K562 (cell line): ENCODE data around the gene ABI3BP. TPM values are rescaled to one million over a fixed set of nuclear protein-coding genes. Genes with fewer than 3 reads are reported as not detected.

ENCODE experiments used
- ATAC-seq: fragments of 200-7000 bp; cut with Tn5 transposase; 3 replicates; pipeline ENCODE4 v1.9.1; 2020; ENCODE audit warnings: moderate library complexity
- BruUV-seq: library from RNA; stranded (reverse); fragments of 400-500 nt; replicated peaks from 2 replicates; lab custom pipeline; 2021; lab: Mats Ljungman, UMichigan
- CTCF ChIA-PET: fragments of 300-600 bp; formaldehyde crosslinking; extraction: SDS; loops from one replicate; lab custom pipeline; 2021; ENCODE audit warnings: low intra/inter-chr PET ratio; lab: Yijun Ruan, JAX
- POLR2A ChIA-PET: fragments of 300-600, 350-650 bp; sonication (Branson Sonifier 250); formaldehyde crosslinking; extraction: SDS; loops from one replicate; lab custom pipeline; 2021; ENCODE audit warnings: antibody characterized with exemption, inconsistent platforms; lab: Yijun Ruan, JAX
- DNase-seq, 4 experiments: peaks; one replicate each; pipeline versions ENCODE4 v3.0.0 to v3.0.0-alpha.2; 2011 to 2018; ENCODE audit warnings: low spot score in 3 of 4, mixed read lengths in 3 of 4; ENCODE audit errors: extremely low read depth in 1 of 4
- FAIRE-seq: peaks from 2 replicates; lab custom pipeline; 2011; peaks lifted over from hg19 to GRCh38; lab: Jason Lieb, UNC
- H2AFZ ChIP-seq: 2 replicates; pipeline ENCODE4 v1.6.0; 2011; ENCODE audit warnings: low read depth, low read length, control low read depth, inconsistent platforms
- H3K27ac ChIP-seq: fragments of 200-600 bp; 3 replicates; pipeline ENCODE4 v1.8.0; 2011; ENCODE audit warnings: low read depth, mild to moderate bottlenecking, control low read depth, inconsistent platforms, low read length, moderate library complexity, mixed read lengths; ENCODE audit errors: extremely low read depth
- H3K27me3 ChIP-seq, 2 experiments: fragments of 300-600 bp in 1 of 2; 2 replicates in 1 of 2; 3 replicates in 1 of 2; pipeline versions ENCODE4 v1.6.0 to v1.8.0; 2011; ENCODE audit warnings: inconsistent platforms in 2 of 2, low read length in 2 of 2, mild to moderate bottlenecking in 1 of 2, mixed read lengths in 1 of 2, moderate library complexity in 1 of 2; ENCODE audit not compliant: control insufficient read depth in 2 of 2, insufficient read depth in 2 of 2
- H3K36me3 ChIP-seq: fragments of 300-600 bp; 3 replicates; pipeline ENCODE4 v1.8.0; 2011; ENCODE audit warnings: mild to moderate bottlenecking, low read length, inconsistent platforms; ENCODE audit not compliant: control insufficient read depth, insufficient read depth
- H3K4me1 ChIP-seq, 2 experiments: fragments of 200-600 bp in 1 of 2; replicated peaks in 1 of 2; 2 replicates in 1 of 2; 3 replicates in 1 of 2; pipeline versions ENCODE4 v1.5.1 to v1.8.0; 2011; ENCODE audit warnings: inconsistent platforms in 2 of 2, low read length in 2 of 2, mild to moderate bottlenecking in 1 of 2, mixed read lengths in 1 of 2, moderate library complexity in 1 of 2; ENCODE audit not compliant: control insufficient read depth in 2 of 2, insufficient read depth in 2 of 2
- H3K4me2 ChIP-seq: 2 replicates; pipeline ENCODE4 v1.6.1; 2011; ENCODE audit warnings: low read length, control low read depth, inconsistent platforms, mixed read lengths; ENCODE audit not compliant: insufficient read depth
- H3K4me3 ChIP-seq: fragments of 200-600 bp; sonication (generic), shearing (Covaris generic); 2 replicates; pipeline ENCODE4 v1.5.1; 2016; ENCODE audit warnings: control low read depth, inconsistent platforms
- H3K79me2 ChIP-seq: fragments of 200-600 bp; 3 replicates; pipeline ENCODE4 v1.8.0; 2011; ENCODE audit warnings: low read length, inconsistent platforms; ENCODE audit not compliant: control insufficient read depth, insufficient read depth
- H3K9ac ChIP-seq, 2 experiments: 2 replicates each; pipeline versions ENCODE4 v1.6.0 to v1.6.1; 2011; ENCODE audit warnings: low read depth in 2 of 2, low read length in 2 of 2, control low read depth in 1 of 2, inconsistent platforms in 1 of 2, mild to moderate bottlenecking in 1 of 2, mixed read lengths in 1 of 2; ENCODE audit not compliant: insufficient read depth in 1 of 2
- H3K9me1 ChIP-seq: one replicate; pipeline ENCODE4 v1.6.0; 2011; ENCODE audit warnings: inconsistent platforms, mild to moderate bottlenecking, low read length, moderate library complexity; ENCODE audit not compliant: control insufficient read depth, insufficient read depth
- H3K9me3 ChIP-seq: replicated peaks from 2 replicates; pipeline ENCODE4 v1.5.1; 2011; ENCODE audit warnings: low read depth, low read length, inconsistent platforms; ENCODE audit not compliant: control insufficient read depth, insufficient read depth
- H4K20me1 ChIP-seq: replicated peaks from 2 replicates; pipeline ENCODE4 v1.6.1; 2011; ENCODE audit warnings: low read length, inconsistent platforms, mixed read lengths; ENCODE audit not compliant: control insufficient read depth, insufficient read depth
- ILK ChIP-seq: fragments of 450-650 bp; IDR thresholded peaks from 2 replicates; pipeline ENCODE4 v1.6.1; 2016; ENCODE audit warnings: missing genetic modification characterization, low read depth, mild to moderate bottlenecking, missing compliant biosample characterization, moderate library complexity, borderline replicate concordance
- L3MBTL2 ChIP-seq: fragments of 450-650 bp; IDR thresholded peaks from 2 replicates; pipeline ENCODE4 v1.6.1; 2016; ENCODE audit warnings: mild to moderate bottlenecking, moderate library complexity
- MAX ChIP-seq: sonication (generic); formaldehyde crosslinking; IDR thresholded peaks from 2 replicates; pipeline ENCODE4 v1.9.0; 2022; ENCODE audit warnings: mild to moderate bottlenecking, missing genetic modification reagents
- POLR2AphosphoS2 ChIP-seq: IDR thresholded peaks from 2 replicates; pipeline ENCODE4 v1.6.1; 2012; ENCODE audit warnings: low read length, improper control_type of control experiment
- RBM15 ChIP-seq: fragments of 200-400 bp; formaldehyde crosslinking; IDR thresholded peaks from 2 replicates; pipeline ENCODE4 v1.6.1; 2018; ENCODE audit warnings: mild to moderate bottlenecking, low read length, moderate library complexity; ENCODE audit not compliant: insufficient read depth
- ZBTB1 ChIP-seq: sonication (generic); formaldehyde crosslinking; IDR thresholded peaks from 2 replicates; pipeline ENCODE4 v1.8.1; 2023; ENCODE audit warnings: missing genetic modification reagents, low read depth, mild to moderate bottlenecking, borderline replicate concordance
- ZMIZ1 ChIP-seq, 2 experiments: fragments of 150-350 bp in 1 of 2; IDR thresholded peaks; 2 replicates each; pipeline ENCODE4 v1.6.1; 2012 to 2016; ENCODE audit warnings: low read depth in 2 of 2, low read length in 2 of 2, mild to moderate bottlenecking in 1 of 2, moderate library complexity in 1 of 2
- ZNF280A ChIP-seq: fragments of 450-650 bp; IDR thresholded peaks from 2 replicates; pipeline ENCODE4 v1.6.1; 2018; ENCODE audit warnings: mild to moderate bottlenecking, low read depth; ENCODE audit not compliant: partially characterized antibody
- ZNF436 ChIP-seq: fragments of 250-450, 450-650 bp; sonication (Bioruptor Pico); formaldehyde crosslinking; IDR thresholded peaks from 2 replicates; pipeline ENCODE4 v1.7.0; 2020; ENCODE audit warnings: mild to moderate bottlenecking
- WGBS: fragments of 100-300 bp; shearing (Covaris generic); methylation state at CpG from one replicate; pipeline ENCODE4 v1.1.6; 2016; ENCODE audit warnings: low coverage, mixed read lengths; ENCODE audit not compliant: insufficient coverage; ENCODE audit errors: missing lambda C conversion rate; 5-methylcytosine and 5-hydroxymethylcytosine counted together
- in situ Hi-C: fragments of 300-500 bp; cut with MboI; formaldehyde crosslinking; loops from 4 replicates; pipeline ENCODE4 v1.15.0; 2018; ENCODE audit warnings: inconsistent platforms, mixed read lengths
- intact Hi-C: fragments of 100-400 bp; cut with micrococcal nuclease; formaldehyde crosslinking; loops from 2 replicates; pipeline ENCODE4 v1.14.2; 2022
- polyA plus RNA-seq, 8 experiments: library from polyadenylated mRNA; depleted of rRNA in 4 of 8; stranded (reverse) in 5 of 8; unstranded in 3 of 8; fragments of >200 nt; fragmentation: Nextera tagmentation in 2 of 8; fragmentation: Illumina TruSeq in 1 of 8; extraction: Ambion mirVana in 2 of 8; extraction: Trizol in 1 of 8; gene quantifications; 2 replicates each; pipeline versions ENCODE4 v1.2.1 to v1.2.3, GENCODE V29; 2011 to 2014; ENCODE audit warnings: inconsistent platforms in 1 of 8, missing spikeins in 1 of 8
- total RNA-seq, 7 experiments: library from RNA; depleted of rRNA in 6 of 7; stranded (reverse); fragments of >200 nt in 6 of 7; fragmentation: Illumina TruSeq in 2 of 7; extraction: Trizol in 2 of 7; gene quantifications; 2 replicates each; pipeline versions ENCODE4 v1.2.1 to v1.2.3, GENCODE V29; 2011 to 2021; ENCODE audit warnings: low replicate concordance in 1 of 7
- TF ChIP-seq, protein P1 (sequence below): fragments of 250-450 bp; sonication (Bioruptor Pico); IDR thresholded peaks from 2 replicates; pipeline ENCODE4 v1.8.0; 2022; ENCODE audit warnings: moderate library complexity, mild to moderate bottlenecking, inconsistent platforms

Gene ABI3BP
- total and polyA plus RNA-seq, 9 of the 15 experiments (the other 6 are each of a cell fraction or from before 2014, with no cell fraction given): 0.01 to 0.24 (median 0.06) TPM; not detected in 5

- TF ChIP-seq, protein P1, sequence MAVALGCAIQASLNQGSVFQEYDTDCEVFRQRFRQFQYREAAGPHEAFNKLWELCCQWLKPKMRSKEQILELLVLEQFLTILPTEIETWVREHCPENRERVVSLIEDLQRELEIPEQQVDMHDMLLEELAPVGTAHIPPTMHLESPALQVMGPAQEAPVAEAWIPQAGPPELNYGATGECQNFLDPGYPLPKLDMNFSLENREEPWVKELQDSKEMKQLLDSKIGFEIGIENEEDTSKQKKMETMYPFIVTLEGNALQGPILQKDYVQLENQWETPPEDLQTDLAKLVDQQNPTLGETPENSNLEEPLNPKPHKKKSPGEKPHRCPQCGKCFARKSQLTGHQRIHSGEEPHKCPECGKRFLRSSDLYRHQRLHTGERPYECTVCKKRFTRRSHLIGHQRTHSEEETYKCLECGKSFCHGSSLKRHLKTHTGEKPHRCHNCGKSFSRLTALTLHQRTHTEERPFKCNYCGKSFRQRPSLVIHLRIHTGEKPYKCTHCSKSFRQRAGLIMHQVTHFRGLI: no peak
- no peak for TF ChIP-seq ZNF280A
- TF ChIP-seq ILK (tag): no peak
- no peak for TF ChIP-seq RBM15
Observed at GRCh38 chr3:100726706-100727105, 266.5 kb downstream of the ABI3BP start (continued).

- H3K4me2 ChIP-seq: no peak overlapping the region
- DNase-seq (no peak), FAIRE-seq (no peak), ATAC-seq (no peak)
- no peaks in the 10 kb centered on the region for H3K9me1 ChIP-seq
- no peak overlapping the region for H3K4me3 ChIP-seq
- ChIA-PET CTCF (no interaction called here), POLR2A (interaction anchor here (0.6 to 6.2 kb wide), 7 partner anchors 8 to 61 kb away, joined by 3 to 29 read pairs (median 6); no protein-coding TSS in a partner anchor)
- no peak overlapping the region for H3K27ac ChIP-seq
- H3K4me1 ChIP-seq: no peaks in the 10 kb centered on the region
- no peaks in the 10 kb centered on the region for H3K27me3 ChIP-seq
- intact Hi-C loops (no loop called here), in situ Hi-C loops (no loop called here)
- no peak overlapping the region for H2AFZ ChIP-seq
- H4K20me1 ChIP-seq: no peaks in the 10 kb centered on the region
- peaks cover 81% of the 10 kb centered on the region for H3K36me3 ChIP-seq
- H3K9me3 ChIP-seq: no peaks in the 10 kb centered on the region
- H3K79me2 ChIP-seq: peaks cover 47% of the 10 kb centered on the region
- no peak overlapping the region for H3K9ac ChIP-seq
- BruUV-seq: no TSS peak
- WGBS: 100% methylated on average over 1 of the region's 3 CpGs
- TF ChIP-seq POLR2AphosphoS2: no peak
- TF ChIP-seq ZMIZ1 (IDR thresholded peaks at IDR 0.05; ENCODE audit: low read depth in 2 of 2, low read length in 2 of 2): no peak
- TF ChIP-seq MAX (CRISPR knock-in tag): no peak
- no peak for TF ChIP-seq L3MBTL2
- no peak for TF ChIP-seq ILK (tag)
- no peak for TF ChIP-seq ZBTB1 (CRISPR knock-in tag)
- TF ChIP-seq ZNF436: no peak
Observed at GRCh38 chr3:100725935-100726513, 267.2 kb downstream of the ABI3BP start.
